SKM-1 (cell line): ENCODE results near the gene FOXL2.

Source experiments
- DNase-seq: peaks from one replicate; lab custom pipeline; 2025; ENCODE audit not compliant: unreplicated experiment; lab: John Stamatoyannopoulos, UW

Gene FOXL2

GRCh38 chr3:138946663-138947494 lies at the start of gene FOXL2, which contains the start of gene FOXL2NB:
Gene FOXL2, minus strand, starts transcription at chr3:138947137. Its CDS starts 415 bp downstream, at chr3:138946722.
Gene FOXL2NB, plus strand, starts transcription at chr3:138947217. Its CDS starts 148 bp downstream, at chr3:138947365.
- no peak for DNase-seq

- DNase-seq, result no peak
Observed at GRCh38 chr3:138995706-138996105, 48.8 kb upstream of the FOXL2 start.

- no peak for DNase-seq
Observed at GRCh38 chr3:138987181-138987580, 40.2 kb upstream of the FOXL2 start.

- no peak for DNase-seq
Observed at GRCh38 chr3:138985932-138986331, 39.0 kb upstream of the FOXL2 start.

- DNase-seq, result no peak
Observed at GRCh38 chr3:138984816-138985215, 37.9 kb upstream of the FOXL2 start.

- no peak for DNase-seq
Observed at GRCh38 chr3:138976047-138976446, 29.1 kb upstream of the FOXL2 start.

GRCh38 chr3:138975351-138975750 lies 28.4 kb upstream of the FOXL2 start:
- DNase-seq, result no peak

- no peak for DNase-seq
Observed at GRCh38 chr3:138974462-138974861, 27.5 kb upstream of the FOXL2 start.

- no peak for DNase-seq
Observed at GRCh38 chr3:138972941-138973340, 26.0 kb upstream of the FOXL2 start.

- no peak for DNase-seq
Observed at GRCh38 chr3:138971766-138972320, 24.9 kb upstream of the FOXL2 start.

GRCh38 chr3:138964923-138965322 lies 18.0 kb upstream of the FOXL2 start:
- DNase-seq, result no peak

- no peak for DNase-seq
Observed at GRCh38 chr3:138964264-138964663, 17.3 kb upstream of the FOXL2 start.

- no peak for DNase-seq
Observed at GRCh38 chr3:138962854-138963560, 16.1 kb upstream of the FOXL2 start.

GRCh38 chr3:138960417-138960852 lies 13.5 kb upstream of the FOXL2 start:
- no peak for DNase-seq

- DNase-seq, result no peak
Observed at GRCh38 chr3:138950701-138951100, 3.8 kb upstream of the FOXL2 start.

- DNase-seq, result no peak
Observed at GRCh38 chr3:138950006-138950644, 3.2 kb upstream of the FOXL2 start.

GRCh38 chr3:138949445-138950005 lies 2.6 kb upstream of the FOXL2 start:
- no peak for DNase-seq

GRCh38 chr3:138949002-138949418 lies 2.1 kb upstream of the FOXL2 start:
- DNase-seq, result no peak

GRCh38 chr3:138948371-138949001 lies 1.5 kb upstream of the FOXL2 start:
- no peak for DNase-seq

GRCh38 chr3:138947495-138948121 lies 671 bp upstream of the FOXL2 start:
- DNase-seq, result no peak
